LNCaP clone FGC (cell line): ENCODE measurements around the gene METAP1D.

Source experiments
- DNase-seq: peaks from one replicate; pipeline ENCODE4 v3.0.0-alpha.2; 2011; ENCODE audit warnings: low read depth
- H3K4me3 ChIP-seq: 2 replicates; pipeline ENCODE4 v1.5.1; 2011; ENCODE audit warnings: mild to moderate bottlenecking, low read depth, low read length, control low read depth
- TF ChIP-seq, protein P1 (sequence below): IDR thresholded peaks from 2 replicates; pipeline ENCODE4 v1.5.1; 2012; ENCODE audit warnings: mild to moderate bottlenecking; ENCODE audit not compliant: control insufficient read depth, insufficient read depth; ENCODE audit errors: extremely low read depth

Gene METAP1D

DNA sequence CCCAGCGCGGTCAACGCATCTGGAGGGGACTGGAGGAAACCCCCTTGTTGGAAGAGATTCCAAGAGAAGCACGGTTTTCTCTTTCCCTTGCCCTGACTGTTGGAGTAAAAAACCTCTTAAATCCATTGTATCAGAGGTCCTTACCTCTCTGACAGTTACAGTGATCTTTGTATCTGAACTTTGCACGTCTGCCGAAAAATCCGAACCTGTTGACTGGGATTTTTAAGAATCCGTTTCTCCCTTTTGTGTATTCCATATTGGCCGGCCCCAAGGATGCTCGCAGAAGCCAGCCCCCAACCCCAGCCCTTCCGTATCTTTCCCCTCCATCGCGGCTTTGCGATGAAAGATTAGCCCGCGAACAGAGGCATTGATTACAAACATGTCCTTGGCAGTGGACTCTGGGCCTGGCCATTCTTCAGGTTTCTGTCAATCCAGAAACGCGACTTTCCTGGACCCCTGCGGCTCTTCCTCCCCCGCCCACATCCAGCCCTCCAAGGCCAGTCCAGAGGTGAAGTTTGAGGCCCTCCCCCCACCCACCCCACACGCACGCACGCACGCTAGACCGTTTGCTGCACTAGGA lies 81.0 kb downstream of the METAP1D start:
- TF ChIP-seq, protein P1, sequence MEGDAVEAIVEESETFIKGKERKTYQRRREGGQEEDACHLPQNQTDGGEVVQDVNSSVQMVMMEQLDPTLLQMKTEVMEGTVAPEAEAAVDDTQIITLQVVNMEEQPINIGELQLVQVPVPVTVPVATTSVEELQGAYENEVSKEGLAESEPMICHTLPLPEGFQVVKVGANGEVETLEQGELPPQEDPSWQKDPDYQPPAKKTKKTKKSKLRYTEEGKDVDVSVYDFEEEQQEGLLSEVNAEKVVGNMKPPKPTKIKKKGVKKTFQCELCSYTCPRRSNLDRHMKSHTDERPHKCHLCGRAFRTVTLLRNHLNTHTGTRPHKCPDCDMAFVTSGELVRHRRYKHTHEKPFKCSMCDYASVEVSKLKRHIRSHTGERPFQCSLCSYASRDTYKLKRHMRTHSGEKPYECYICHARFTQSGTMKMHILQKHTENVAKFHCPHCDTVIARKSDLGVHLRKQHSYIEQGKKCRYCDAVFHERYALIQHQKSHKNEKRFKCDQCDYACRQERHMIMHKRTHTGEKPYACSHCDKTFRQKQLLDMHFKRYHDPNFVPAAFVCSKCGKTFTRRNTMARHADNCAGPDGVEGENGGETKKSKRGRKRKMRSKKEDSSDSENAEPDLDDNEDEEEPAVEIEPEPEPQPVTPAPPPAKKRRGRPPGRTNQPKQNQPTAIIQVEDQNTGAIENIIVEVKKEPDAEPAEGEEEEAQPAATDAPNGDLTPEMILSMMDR: no peak
- DNase-seq: no peak
- H3K4me3 ChIP-seq: no peak overlapping the region

DNA sequence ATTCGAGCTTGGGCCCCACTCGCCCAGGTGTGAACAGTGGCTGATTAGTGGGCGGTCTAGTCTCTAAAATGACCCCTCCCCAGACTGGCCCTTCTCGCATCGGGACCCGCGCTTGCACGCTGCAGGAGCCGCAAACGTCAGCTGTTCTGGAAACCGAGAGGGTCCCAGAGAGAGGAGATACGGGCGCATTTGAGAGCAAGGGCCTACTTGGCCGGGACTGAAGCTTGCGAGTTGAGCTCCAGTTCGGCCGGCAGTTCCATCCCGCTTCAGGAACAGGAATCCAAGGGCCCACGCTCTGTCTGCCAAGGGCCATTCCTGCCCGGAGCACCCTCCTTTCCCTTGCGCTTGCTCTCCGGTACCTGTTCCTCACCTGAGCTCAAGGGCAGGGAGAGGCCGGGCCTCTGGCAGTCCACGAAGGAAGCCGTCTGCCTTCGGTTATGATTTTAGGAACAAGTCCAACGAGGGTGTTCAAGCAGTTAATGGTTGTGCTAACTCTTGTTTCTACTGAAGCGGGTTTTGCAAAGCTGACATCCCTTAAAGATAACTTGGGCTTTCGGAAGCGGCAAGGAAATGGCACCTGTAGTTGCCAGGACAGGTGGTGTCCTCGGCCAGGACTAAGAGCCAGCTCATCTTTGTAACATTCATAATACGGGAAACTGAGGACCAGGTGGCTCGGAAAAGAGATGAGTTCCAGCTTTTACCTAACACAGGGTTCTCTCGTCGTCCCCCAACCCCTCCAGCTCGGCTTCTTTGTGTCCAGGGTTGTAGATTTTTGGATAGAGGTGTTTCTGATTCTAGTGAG lies 81.7 kb downstream of the METAP1D start:
- DNase-seq: no peak
- H3K4me3 ChIP-seq: no peak overlapping the region
- TF ChIP-seq, protein P1: no peak

DNA sequence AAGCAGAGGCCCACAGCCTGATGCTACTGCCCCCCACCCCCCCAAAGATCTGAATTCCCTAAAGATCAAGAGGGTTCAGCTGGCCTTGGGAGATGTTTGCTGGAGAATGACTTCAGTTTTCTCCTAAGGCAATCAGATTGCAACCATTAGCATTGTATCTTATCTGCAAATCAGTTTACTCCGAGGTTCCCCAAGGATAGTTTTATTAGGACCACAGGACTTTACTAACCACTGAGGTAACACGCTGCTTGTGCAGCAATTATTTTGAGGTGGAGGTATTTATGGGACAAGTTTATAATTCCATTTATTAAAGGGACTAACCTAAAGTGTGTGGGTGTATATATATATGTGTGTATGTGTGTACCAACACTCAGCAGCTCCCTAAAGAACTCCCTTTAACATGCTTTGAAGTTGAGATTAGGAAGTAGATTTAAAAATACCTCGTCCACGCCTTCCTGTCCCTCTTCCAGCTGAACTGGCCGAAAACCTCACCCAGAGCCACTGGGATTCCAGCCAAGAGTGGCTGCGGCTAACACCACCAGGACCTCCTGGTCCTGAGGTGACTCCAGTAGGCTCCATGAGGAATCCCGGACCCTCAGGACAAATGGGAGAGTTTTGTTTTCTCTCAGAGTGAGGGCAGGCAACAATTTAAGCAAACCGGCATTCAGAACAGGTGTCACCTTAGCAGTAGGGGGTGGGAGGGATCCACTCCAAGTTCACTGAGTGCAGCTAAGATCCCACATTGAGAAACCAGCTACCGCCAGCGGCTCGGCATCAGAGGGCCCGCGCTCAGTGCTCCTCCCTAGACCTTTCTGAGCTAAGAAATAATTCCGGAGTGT lies 82.6 kb downstream of the METAP1D start:
- no peak for DNase-seq
- TF ChIP-seq, protein P1: no peak
- no peak overlapping the region for H3K4me3 ChIP-seq

GRCh38 chr2:172082944-172083627 lies 83.3 kb downstream of the METAP1D start:
- H3K4me3 ChIP-seq: no peak overlapping the region
- no peak for DNase-seq
- TF ChIP-seq, protein P1: no peak

DNA sequence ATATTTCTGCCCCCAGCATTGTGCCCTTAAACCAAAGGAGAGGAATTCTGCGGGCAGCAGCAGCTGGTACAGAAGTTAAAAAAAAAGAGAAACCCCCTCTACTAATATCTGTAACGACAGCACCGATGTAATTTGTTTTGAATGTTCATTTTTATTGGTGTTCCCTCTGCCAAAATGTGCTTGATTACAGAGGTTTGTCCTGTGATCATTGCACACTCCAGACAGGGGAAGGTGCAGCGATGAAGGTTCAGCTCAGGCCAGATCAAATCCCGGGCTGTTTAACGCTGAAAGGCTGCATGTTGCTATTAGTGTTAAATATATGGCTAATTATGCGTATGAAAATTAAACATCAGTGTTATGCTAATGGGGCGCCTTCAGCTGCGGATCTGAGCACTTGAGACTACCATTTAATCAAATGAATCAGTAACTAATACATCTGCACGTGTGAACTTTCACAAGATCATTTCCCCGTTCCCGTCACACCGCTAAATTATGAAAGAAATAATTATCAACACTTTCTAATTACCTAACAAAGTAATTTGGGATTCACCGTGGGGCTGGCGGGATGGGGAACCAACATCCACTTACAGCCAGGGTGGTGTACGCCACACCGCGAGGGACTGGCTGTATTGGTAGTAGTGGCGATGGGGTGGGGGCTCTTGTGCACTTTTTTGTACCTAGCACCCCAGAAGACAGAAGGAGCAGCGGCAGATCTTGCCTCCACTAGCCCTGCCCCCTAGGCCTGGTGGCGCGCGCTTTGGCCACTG lies 84.1 kb downstream of the METAP1D start:
- DNase-seq: no peak
- no peak overlapping the region for H3K4me3 ChIP-seq
- TF ChIP-seq, protein P1: no peak

DNA sequence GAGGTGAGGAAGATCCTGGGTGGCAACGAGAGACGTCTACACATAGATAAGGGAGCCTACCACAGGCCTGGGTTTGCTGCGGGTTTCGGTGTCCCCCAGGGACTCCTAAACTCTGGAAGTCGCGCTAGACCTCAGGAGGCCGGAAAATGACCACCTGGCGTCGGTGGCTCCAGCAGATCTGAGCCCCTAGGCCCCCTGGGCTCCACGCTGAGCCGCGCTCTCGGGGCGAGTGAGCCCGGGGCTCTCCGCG lies 84.6 kb downstream of the METAP1D start:
- no peak for DNase-seq
- TF ChIP-seq, protein P1: no peak

More for the DNA sequence above, 84.6 kb downstream of the METAP1D start:
- peak overlapping the region; percentile 58 for H3K4me3 ChIP-seq
